HCT116 (cell line): ENCODE data around the gene PPIG. TPM values are rescaled to one million over a fixed set of nuclear protein-coding genes. Genes with fewer than 3 reads are reported as not detected.

Experiments used
- ATAC-seq: fragments of 200-7000 bp; cut with Tn5 transposase; 2 replicates; pipeline ENCODE4 v1.9.1; 2020; ENCODE audit warnings: mild to moderate bottlenecking, moderate library complexity
- BruUV-seq: library from RNA; stranded (reverse); fragments of 400-500 nt; replicated peaks from 2 replicates; lab custom pipeline; 2021; lab: Mats Ljungman, UMichigan
- CTCF ChIA-PET: fragments of 300-600 bp; sonication (Branson Sonifier 250); formaldehyde crosslinking; loops from one replicate; lab custom pipeline; 2021; ENCODE audit warnings: antibody characterized with exemption; lab: Charles Lee
- POLR2A ChIA-PET: fragments of 300-600, 350-600 bp; sonication (Branson Sonifier 250); formaldehyde crosslinking; loops from one replicate; lab custom pipeline; 2021; ENCODE audit warnings: antibody characterized with exemption; lab: Charles Lee
- RAD21 ChIA-PET, 2 experiments: fragments of 300-600 bp; sonication (Branson Sonifier 250); formaldehyde crosslinking; loops; one replicate each; lab custom pipeline; 2023; ENCODE audit warnings: low total read pairs in 2 of 2; ENCODE audit not compliant: uncharacterized antibody in 2 of 2, unreplicated experiment in 2 of 2, low non-redundant PET in 1 of 2; lab: Charles Lee
- DNase-seq: peaks from one replicate; pipeline ENCODE4 v3.0.0-alpha.2; 2010; ENCODE audit warnings: low read depth, low spot score
- H2AFZ ChIP-seq: fragments of 200-600 bp; shearing (Covaris generic), sonication (generic); 2 replicates; pipeline ENCODE4 v1.6.1; 2017; ENCODE audit warnings: low read depth, mixed run types, mixed read lengths, antibody characterized with exemption, low read length; ENCODE audit not compliant: poor library complexity, severe bottlenecking
- H3K27ac ChIP-seq: 2 replicates; pipeline ENCODE4 v1.5.1; 2012; ENCODE audit warnings: low read depth, low read length
- H3K27me3 ChIP-seq: fragments of 200-600 bp; sonication (generic); 2 replicates; pipeline ENCODE4 v1.6.1; 2016; ENCODE audit warnings: mixed run types, low read length, mixed read lengths; ENCODE audit not compliant: insufficient read depth
- H3K36me3 ChIP-seq, 2 experiments: fragments of 200-500 bp in 1 of 2; fragments of 200-600 bp in 1 of 2; sonication (Bioruptor generic) in 1 of 2; sonication (generic) in 1 of 2; 2 replicates each; pipeline versions ENCODE4 v1.5.1 to v1.6.1; 2014 to 2016; ENCODE audit warnings: low read length in 2 of 2, inconsistent platforms in 1 of 2, mixed read lengths in 1 of 2, mixed run types in 1 of 2; ENCODE audit not compliant: insufficient read depth in 2 of 2, control insufficient read depth in 1 of 2
- H3K4me1 ChIP-seq, 2 experiments: fragments of 200-600 bp in 1 of 2; sonication (generic) in 1 of 2; 2 replicates each; pipeline versions ENCODE4 v1.5.1 to v1.6.1; 2012 to 2017; ENCODE audit warnings: low read length in 2 of 2, inconsistent platforms in 1 of 2, mild to moderate bottlenecking in 1 of 2, mixed read lengths in 1 of 2, mixed run types in 1 of 2, moderate library complexity in 1 of 2; ENCODE audit not compliant: insufficient read depth in 2 of 2, control insufficient read depth in 1 of 2
- H3K4me2 ChIP-seq: fragments of 200-600 bp; sonication (generic); 2 replicates; pipeline ENCODE4 v1.6.1; 2017; ENCODE audit warnings: mixed run types, low read length, mixed read lengths
- H3K4me3 ChIP-seq, 2 experiments: fragments of 200-600 bp in 1 of 2; sonication (generic) in 1 of 2; replicated peaks in 1 of 2; 2 replicates each; pipeline ENCODE4 v1.5.1; 2011 to 2016; ENCODE audit warnings: low read length in 2 of 2, control low read depth in 1 of 2, low read depth in 1 of 2, mild to moderate bottlenecking in 1 of 2, mixed read lengths in 1 of 2, mixed run types in 1 of 2
- H3K79me2 ChIP-seq: fragments of 200-600 bp; sonication (generic); 2 replicates; pipeline ENCODE4 v1.6.1; 2017; ENCODE audit warnings: mild to moderate bottlenecking, mixed run types, low read length, moderate library complexity, mixed read lengths; ENCODE audit not compliant: insufficient read depth
- H3K9ac ChIP-seq: fragments of 200-600 bp; sonication (generic); 2 replicates; pipeline ENCODE4 v1.6.1; 2016; ENCODE audit warnings: low read length, mixed read lengths
- H3K9me2 ChIP-seq: fragments of 200-600 bp; sonication (generic), shearing (Covaris generic); 2 replicates; pipeline ENCODE4 v1.6.1; 2017; ENCODE audit warnings: mixed run types, mild to moderate bottlenecking, moderate library complexity; ENCODE audit not compliant: insufficient read depth
- H3K9me3 ChIP-seq, 2 experiments: fragments of 200-500 bp in 1 of 2; fragments of 200-600 bp in 1 of 2; sonication (Bioruptor generic) in 1 of 2; sonication (generic) in 1 of 2; 2 replicates each; pipeline ENCODE4 v1.6.1; 2014 to 2017; ENCODE audit warnings: low read length in 2 of 2, mixed read lengths in 2 of 2, inconsistent platforms in 1 of 2, low read depth in 1 of 2, mild to moderate bottlenecking in 1 of 2, mixed run types in 1 of 2, moderate library complexity in 1 of 2; ENCODE audit not compliant: control insufficient read depth in 1 of 2, insufficient read depth in 1 of 2
- H4K20me1 ChIP-seq: fragments of 200-600 bp; sonication (generic), shearing (Covaris generic); 2 replicates; pipeline ENCODE4 v1.6.1; 2017; ENCODE audit warnings: mixed run types, mild to moderate bottlenecking, moderate library complexity; ENCODE audit not compliant: insufficient read depth
- CBX3 ChIP-seq: IDR thresholded peaks from 2 replicates; pipeline ENCODE4 v1.6.1; 2012; ENCODE audit warnings: low read depth
- EGR1 ChIP-seq: IDR thresholded peaks from 2 replicates; pipeline ENCODE4 v1.6.1; 2012; ENCODE audit warnings: low read depth
- EZH2 ChIP-seq: fragments of 200-600 bp; sonication (generic); IDR thresholded peaks from 2 replicates; pipeline ENCODE4 v1.6.1; 2017; ENCODE audit warnings: antibody characterized with exemption, mixed run types
- EZH2phosphoT487 ChIP-seq: fragments of 200-600 bp; IDR thresholded peaks from 2 replicates; pipeline ENCODE4 v1.6.1; 2018; ENCODE audit warnings: antibody characterized with exemption, borderline replicate concordance
- FOSL1 ChIP-seq: IDR thresholded peaks from 2 replicates; pipeline ENCODE4 v1.6.1; 2012; ENCODE audit warnings: low read depth
- JUND ChIP-seq: IDR thresholded peaks from 2 replicates; pipeline ENCODE4 v1.6.1; 2012
- POLR2AphosphoS5 ChIP-seq: IDR thresholded peaks from 2 replicates; pipeline ENCODE4 v1.6.1; 2011; ENCODE audit warnings: mild to moderate bottlenecking, low read depth, low read length, moderate library complexity
- RAD21 ChIP-seq: IDR thresholded peaks from 2 replicates; pipeline ENCODE4 v1.6.1; 2012; ENCODE audit warnings: low read depth, mild to moderate bottlenecking
- SIN3A ChIP-seq: IDR thresholded peaks from 2 replicates; pipeline ENCODE4 v1.6.1; 2012; ENCODE audit warnings: low read depth
- SP1 ChIP-seq: IDR thresholded peaks from 2 replicates; pipeline ENCODE4 v1.6.1; 2012; ENCODE audit warnings: low read depth
- TCF7L2 ChIP-seq: IDR thresholded peaks from 2 replicates; pipeline ENCODE4 v1.7.0; 2011; ENCODE audit warnings: borderline replicate concordance, inconsistent platforms; ENCODE audit not compliant: insufficient read depth, insufficient read length; ENCODE audit errors: extremely low read depth
- YY1 ChIP-seq: IDR thresholded peaks from 2 replicates; pipeline ENCODE4 v1.6.1; 2011; ENCODE audit warnings: low read length, low read depth, moderate library complexity, mild to moderate bottlenecking; ENCODE audit not compliant: insufficient replicate concordance; ENCODE audit errors: extremely low read depth
- ZFX ChIP-seq: fragments of 450-650 bp; IDR thresholded peaks from 2 replicates; pipeline ENCODE4 v1.6.1; 2017
- ZNF274 ChIP-seq: fragments of 200-500 bp; sonication (Bioruptor generic); IDR thresholded peaks from 2 replicates; pipeline ENCODE4 v1.6.1; 2014; ENCODE audit warnings: mild to moderate bottlenecking, low read depth, low read length, inconsistent platforms
- intact Hi-C: fragments of 100-400 bp; cut with micrococcal nuclease; formaldehyde crosslinking; loops from 2 replicates; pipeline ENCODE4 v1.10.0; 2022
- total RNA-seq: library from RNA; stranded (reverse); gene quantifications from one replicate; pipeline ENCODE4 v1.2.1, GENCODE V29; 2021; ENCODE audit not compliant: unreplicated experiment
- TF ChIP-seq, protein P1 (sequence below): IDR thresholded peaks from 2 replicates; pipeline ENCODE4 v1.6.1; 2012
- TF ChIP-seq, protein P2 (sequence below): IDR thresholded peaks from 2 replicates; pipeline ENCODE4 v1.6.1; 2012; ENCODE audit warnings: low read depth
- TF ChIP-seq, protein P3 (sequence below): IDR thresholded peaks from 2 replicates; pipeline ENCODE4 v1.6.1; 2012
- TF ChIP-seq, protein P4 (sequence below): IDR thresholded peaks from 2 replicates; pipeline ENCODE4 v1.6.1; 2011; ENCODE audit warnings: mild to moderate bottlenecking, low read length, moderate library complexity; ENCODE audit not compliant: insufficient replicate concordance; ENCODE audit errors: extremely low read depth
- TF ChIP-seq, protein P5 (sequence below), 3 experiments: fragments of 200-600 bp in 1 of 3; sonication (generic) in 1 of 3; IDR thresholded peaks in 2 of 3; conservative IDR thresholded peaks in 1 of 3; 2 replicates each; pipeline ENCODE4 v1.5.1; 2012 to 2017; ENCODE audit warnings: low read depth in 2 of 3, low read length in 2 of 3, antibody characterized with exemption in 1 of 3, borderline replicate concordance in 1 of 3, control low read depth in 1 of 3, mild to moderate bottlenecking in 1 of 3, mixed read lengths in 1 of 3, mixed run types in 1 of 3, moderate library complexity in 1 of 3; ENCODE audit not compliant: insufficient read depth in 1 of 3

The PPIG gene
- total RNA-seq, 1 experiment from 2014 or later = 55.3 TPM

DNA sequence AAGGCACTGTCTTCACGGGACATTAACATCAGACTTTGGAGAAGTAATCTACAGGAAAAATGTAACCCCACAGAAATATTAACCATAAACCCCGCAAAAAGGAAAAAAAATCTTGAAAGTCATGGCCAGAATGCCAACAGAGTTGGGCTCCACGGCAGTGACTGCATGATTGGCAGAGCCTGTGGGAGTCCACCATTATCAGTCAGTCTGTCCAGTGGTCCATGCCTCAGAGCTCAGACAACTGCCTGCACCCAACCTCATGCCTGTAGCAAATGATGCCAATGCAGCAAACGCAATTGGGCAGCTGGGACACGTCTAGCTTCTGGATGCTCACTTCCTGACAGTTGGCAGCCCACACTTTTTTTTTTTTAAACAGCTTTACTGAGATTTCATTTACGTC, 5.1 kb upstream of the PPIG start:
- Histone ChIP-seq H3K79me2 (no peaks in the 10 kb centered on the region), H3K27ac (no peak overlapping the region), H3K27me3 (no peaks in the 10 kb centered on the region), H2AFZ (no peak overlapping the region), H3K4me1 (peaks cover 0 to 4% of the 10 kb centered on the region in 2 experiments; a peak in 2 of 4 replicates), H3K9ac (no peak overlapping the region), H3K9me2 (no peaks in the 10 kb centered on the region), H4K20me1 (no peaks in the 10 kb centered on the region), H3K36me3 (no peaks in the 10 kb centered on the region), H3K4me3 (no peak overlapping the region), H3K4me2 (no peak overlapping the region), H3K9me3 (peaks cover 0 to 8% of the 10 kb centered on the region in 2 experiments; a peak in 1 of 4 replicates)
- RAD21 ChIA-PET = no interaction called here
- no TSS peak for BruUV-seq
- no peak for ATAC-seq
- POLR2A ChIA-PET = no interaction called here
- intact Hi-C loops = no loop called here
- no peak for TF ChIP-seq EZH2
- no peak for TF ChIP-seq SIN3A
- no peak for TF ChIP-seq SP1
- TF ChIP-seq, protein P1, sequence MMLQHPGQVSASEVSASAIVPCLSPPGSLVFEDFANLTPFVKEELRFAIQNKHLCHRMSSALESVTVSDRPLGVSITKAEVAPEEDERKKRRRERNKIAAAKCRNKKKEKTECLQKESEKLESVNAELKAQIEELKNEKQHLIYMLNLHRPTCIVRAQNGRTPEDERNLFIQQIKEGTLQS = no peak
- no peak for TF ChIP-seq ZFX
- TF ChIP-seq JUND = no peak
- no peak for TF ChIP-seq POLR2AphosphoS5
- no peak for TF ChIP-seq FOSL1
- TF ChIP-seq, protein P2, sequence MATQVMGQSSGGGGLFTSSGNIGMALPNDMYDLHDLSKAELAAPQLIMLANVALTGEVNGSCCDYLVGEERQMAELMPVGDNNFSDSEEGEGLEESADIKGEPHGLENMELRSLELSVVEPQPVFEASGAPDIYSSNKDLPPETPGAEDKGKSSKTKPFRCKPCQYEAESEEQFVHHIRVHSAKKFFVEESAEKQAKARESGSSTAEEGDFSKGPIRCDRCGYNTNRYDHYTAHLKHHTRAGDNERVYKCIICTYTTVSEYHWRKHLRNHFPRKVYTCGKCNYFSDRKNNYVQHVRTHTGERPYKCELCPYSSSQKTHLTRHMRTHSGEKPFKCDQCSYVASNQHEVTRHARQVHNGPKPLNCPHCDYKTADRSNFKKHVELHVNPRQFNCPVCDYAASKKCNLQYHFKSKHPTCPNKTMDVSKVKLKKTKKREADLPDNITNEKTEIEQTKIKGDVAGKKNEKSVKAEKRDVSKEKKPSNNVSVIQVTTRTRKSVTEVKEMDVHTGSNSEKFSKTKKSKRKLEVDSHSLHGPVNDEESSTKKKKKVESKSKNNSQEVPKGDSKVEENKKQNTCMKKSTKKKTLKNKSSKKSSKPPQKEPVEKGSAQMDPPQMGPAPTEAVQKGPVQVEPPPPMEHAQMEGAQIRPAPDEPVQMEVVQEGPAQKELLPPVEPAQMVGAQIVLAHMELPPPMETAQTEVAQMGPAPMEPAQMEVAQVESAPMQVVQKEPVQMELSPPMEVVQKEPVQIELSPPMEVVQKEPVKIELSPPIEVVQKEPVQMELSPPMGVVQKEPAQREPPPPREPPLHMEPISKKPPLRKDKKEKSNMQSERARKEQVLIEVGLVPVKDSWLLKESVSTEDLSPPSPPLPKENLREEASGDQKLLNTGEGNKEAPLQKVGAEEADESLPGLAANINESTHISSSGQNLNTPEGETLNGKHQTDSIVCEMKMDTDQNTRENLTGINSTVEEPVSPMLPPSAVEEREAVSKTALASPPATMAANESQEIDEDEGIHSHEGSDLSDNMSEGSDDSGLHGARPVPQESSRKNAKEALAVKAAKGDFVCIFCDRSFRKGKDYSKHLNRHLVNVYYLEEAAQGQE = no peak
- no peak for TF ChIP-seq EZH2phosphoT487
- no peak for TF ChIP-seq ZNF274
- TF ChIP-seq, protein P3, sequence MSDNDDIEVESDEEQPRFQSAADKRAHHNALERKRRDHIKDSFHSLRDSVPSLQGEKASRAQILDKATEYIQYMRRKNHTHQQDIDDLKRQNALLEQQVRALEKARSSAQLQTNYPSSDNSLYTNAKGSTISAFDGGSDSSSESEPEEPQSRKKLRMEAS = no peak
- no peak for TF ChIP-seq TCF7L2
- no peak for TF ChIP-seq CBX3
- TF ChIP-seq, protein P4, sequence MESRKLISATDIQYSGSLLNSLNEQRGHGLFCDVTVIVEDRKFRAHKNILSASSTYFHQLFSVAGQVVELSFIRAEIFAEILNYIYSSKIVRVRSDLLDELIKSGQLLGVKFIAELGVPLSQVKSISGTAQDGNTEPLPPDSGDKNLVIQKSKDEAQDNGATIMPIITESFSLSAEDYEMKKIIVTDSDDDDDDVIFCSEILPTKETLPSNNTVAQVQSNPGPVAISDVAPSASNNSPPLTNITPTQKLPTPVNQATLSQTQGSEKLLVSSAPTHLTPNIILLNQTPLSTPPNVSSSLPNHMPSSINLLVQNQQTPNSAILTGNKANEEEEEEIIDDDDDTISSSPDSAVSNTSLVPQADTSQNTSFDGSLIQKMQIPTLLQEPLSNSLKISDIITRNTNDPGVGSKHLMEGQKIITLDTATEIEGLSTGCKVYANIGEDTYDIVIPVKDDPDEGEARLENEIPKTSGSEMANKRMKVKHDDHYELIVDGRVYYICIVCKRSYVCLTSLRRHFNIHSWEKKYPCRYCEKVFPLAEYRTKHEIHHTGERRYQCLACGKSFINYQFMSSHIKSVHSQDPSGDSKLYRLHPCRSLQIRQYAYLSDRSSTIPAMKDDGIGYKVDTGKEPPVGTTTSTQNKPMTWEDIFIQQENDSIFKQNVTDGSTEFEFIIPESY = no peak
- TF ChIP-seq EGR1 = no peak
- TF ChIP-seq, protein P5, sequence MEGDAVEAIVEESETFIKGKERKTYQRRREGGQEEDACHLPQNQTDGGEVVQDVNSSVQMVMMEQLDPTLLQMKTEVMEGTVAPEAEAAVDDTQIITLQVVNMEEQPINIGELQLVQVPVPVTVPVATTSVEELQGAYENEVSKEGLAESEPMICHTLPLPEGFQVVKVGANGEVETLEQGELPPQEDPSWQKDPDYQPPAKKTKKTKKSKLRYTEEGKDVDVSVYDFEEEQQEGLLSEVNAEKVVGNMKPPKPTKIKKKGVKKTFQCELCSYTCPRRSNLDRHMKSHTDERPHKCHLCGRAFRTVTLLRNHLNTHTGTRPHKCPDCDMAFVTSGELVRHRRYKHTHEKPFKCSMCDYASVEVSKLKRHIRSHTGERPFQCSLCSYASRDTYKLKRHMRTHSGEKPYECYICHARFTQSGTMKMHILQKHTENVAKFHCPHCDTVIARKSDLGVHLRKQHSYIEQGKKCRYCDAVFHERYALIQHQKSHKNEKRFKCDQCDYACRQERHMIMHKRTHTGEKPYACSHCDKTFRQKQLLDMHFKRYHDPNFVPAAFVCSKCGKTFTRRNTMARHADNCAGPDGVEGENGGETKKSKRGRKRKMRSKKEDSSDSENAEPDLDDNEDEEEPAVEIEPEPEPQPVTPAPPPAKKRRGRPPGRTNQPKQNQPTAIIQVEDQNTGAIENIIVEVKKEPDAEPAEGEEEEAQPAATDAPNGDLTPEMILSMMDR (IDR thresholded peaks at IDR 0.05 in 2 of 3, conservative IDR thresholded peaks at IDR 0.05 in 1 of 3; ENCODE audit: borderline replicate concordance in 1 of 3, insufficient read depth in 1 of 3, low read depth in 2 of 3, low read length in 2 of 3) = no peak
- TF ChIP-seq YY1 = no peak
- TF ChIP-seq RAD21 = no peak
- no peak for DNase-seq
- CTCF ChIA-PET = no interaction called here
